ENCODE results near the gene LMCD1.
A peak's percentile ranks its signal among the peaks of the same experiment; 100 is the strongest.

LMCD1 gene

DNA sequence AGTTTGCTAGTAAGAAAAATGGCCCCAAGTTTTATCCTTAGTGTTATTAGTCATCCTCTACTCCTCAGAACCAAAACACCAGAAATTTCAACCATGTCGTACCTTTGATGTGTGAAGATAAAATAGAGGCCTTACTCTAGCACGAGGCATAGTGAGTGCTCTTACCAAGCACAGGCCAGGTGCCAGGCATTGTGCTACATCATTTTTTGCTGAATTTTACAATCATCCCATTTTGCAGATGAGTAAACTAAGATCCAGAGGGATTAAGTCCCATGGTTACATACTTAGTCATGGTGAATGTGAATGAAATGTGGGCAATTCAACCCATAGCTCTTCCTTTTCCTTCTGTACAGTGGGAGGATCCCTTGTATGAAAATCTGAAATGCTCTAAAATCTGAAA is 15.2 kb downstream of the LMCD1 start:
- peaks cover 2% of the 10 kb centered on the region for H3K4me1 ChIP-seq
- H3K4me3 ChIP-seq (ENCODE audit: low read depth, low read length): no peak overlapping the region
- H3K9me3 ChIP-seq (ENCODE audit: control insufficient read depth, low read length): no peaks in the 10 kb centered on the region
- no peak overlapping the region for H2AFZ ChIP-seq
- no peaks in the 10 kb centered on the region for H3K27me3 ChIP-seq (ENCODE audit: control insufficient read depth, insufficient read depth, low read length)
- H3K79me2 ChIP-seq: peaks cover 6% of the 10 kb centered on the region
- no peaks in the 10 kb centered on the region for H3K36me3 ChIP-seq (ENCODE audit: control insufficient read depth, insufficient read depth, low read length)
- peak overlapping the region; percentile 9 for H3K4me2 ChIP-seq (ENCODE audit: low read length)
- H3K27ac ChIP-seq: no peak overlapping the region
- no peak overlapping the region for H3K9ac ChIP-seq
- TF ChIP-seq, protein P1, sequence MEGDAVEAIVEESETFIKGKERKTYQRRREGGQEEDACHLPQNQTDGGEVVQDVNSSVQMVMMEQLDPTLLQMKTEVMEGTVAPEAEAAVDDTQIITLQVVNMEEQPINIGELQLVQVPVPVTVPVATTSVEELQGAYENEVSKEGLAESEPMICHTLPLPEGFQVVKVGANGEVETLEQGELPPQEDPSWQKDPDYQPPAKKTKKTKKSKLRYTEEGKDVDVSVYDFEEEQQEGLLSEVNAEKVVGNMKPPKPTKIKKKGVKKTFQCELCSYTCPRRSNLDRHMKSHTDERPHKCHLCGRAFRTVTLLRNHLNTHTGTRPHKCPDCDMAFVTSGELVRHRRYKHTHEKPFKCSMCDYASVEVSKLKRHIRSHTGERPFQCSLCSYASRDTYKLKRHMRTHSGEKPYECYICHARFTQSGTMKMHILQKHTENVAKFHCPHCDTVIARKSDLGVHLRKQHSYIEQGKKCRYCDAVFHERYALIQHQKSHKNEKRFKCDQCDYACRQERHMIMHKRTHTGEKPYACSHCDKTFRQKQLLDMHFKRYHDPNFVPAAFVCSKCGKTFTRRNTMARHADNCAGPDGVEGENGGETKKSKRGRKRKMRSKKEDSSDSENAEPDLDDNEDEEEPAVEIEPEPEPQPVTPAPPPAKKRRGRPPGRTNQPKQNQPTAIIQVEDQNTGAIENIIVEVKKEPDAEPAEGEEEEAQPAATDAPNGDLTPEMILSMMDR (IDR thresholded peaks at IDR 0.05): no peak

DNA sequence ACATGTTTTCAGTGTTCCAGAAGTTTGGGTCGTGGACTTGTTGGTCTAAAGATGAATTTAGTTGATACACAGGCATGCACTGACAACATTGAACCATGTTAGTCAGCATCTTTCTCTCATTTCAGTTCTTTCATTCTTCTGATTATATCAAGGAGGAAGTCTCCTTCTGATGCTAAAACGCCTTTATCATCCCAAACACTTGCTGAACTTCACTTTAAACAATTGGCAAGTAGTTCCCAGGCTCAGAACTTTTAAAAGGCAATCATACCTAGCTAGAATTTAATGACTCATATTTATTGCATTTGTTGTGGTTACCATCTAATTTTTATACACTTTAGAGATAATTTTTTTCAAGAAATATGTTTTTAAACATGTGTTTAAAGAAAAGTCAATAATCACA is 15.9 kb downstream of the LMCD1 start:
- no peak overlapping the region for H3K9ac ChIP-seq
- no peak overlapping the region for H2AFZ ChIP-seq
- TF ChIP-seq, protein P1 (IDR thresholded peaks at IDR 0.05): no peak
- H3K79me2 ChIP-seq: peaks cover 7% of the 10 kb centered on the region
- H3K4me1 ChIP-seq: peaks cover 2% of the 10 kb centered on the region
- no peaks in the 10 kb centered on the region for H3K27me3 ChIP-seq (ENCODE audit: control insufficient read depth, insufficient read depth, low read length)
- no peaks in the 10 kb centered on the region for H3K9me3 ChIP-seq (ENCODE audit: control insufficient read depth, low read length)
- H3K27ac ChIP-seq: no peak overlapping the region
- no peak overlapping the region for H3K4me3 ChIP-seq (ENCODE audit: low read depth, low read length)
- no peaks in the 10 kb centered on the region for H3K36me3 ChIP-seq (ENCODE audit: control insufficient read depth, insufficient read depth, low read length)
- H3K4me2 ChIP-seq (ENCODE audit: low read length): peak overlapping the region; percentile 2

DNA sequence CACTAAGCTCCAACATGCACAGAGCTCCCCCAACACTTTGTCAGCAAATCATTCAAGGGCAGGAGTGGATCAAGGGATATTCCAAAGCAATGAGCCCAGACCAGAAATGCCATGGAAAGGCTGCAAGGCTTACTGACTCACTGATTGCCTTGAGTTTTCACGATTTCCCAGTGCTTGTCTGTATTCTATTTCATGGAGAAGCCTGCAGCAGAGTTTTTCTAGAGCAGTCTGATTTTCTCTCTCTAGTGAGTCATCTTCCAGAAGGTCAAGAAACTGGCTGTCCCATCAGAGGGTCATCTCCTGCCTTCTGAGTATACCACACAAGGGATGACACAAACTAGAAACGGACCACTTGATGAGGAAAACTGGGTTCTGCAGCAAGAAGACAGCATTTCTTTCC is 16.5 kb downstream of the LMCD1 start:
- H3K9ac ChIP-seq: no peak overlapping the region
- H3K36me3 ChIP-seq (ENCODE audit: control insufficient read depth, insufficient read depth, low read length): no peaks in the 10 kb centered on the region
- H3K9me3 ChIP-seq (ENCODE audit: control insufficient read depth, low read length): no peaks in the 10 kb centered on the region
- H3K4me3 ChIP-seq (ENCODE audit: low read depth, low read length): no peak overlapping the region
- TF ChIP-seq, protein P1 (IDR thresholded peaks at IDR 0.05): no peak
- no peak overlapping the region for H3K4me2 ChIP-seq (ENCODE audit: low read length)
- no peak overlapping the region for H2AFZ ChIP-seq
- no peak overlapping the region for H3K27ac ChIP-seq
- H3K79me2 ChIP-seq: peaks cover 7% of the 10 kb centered on the region
- peaks cover 2% of the 10 kb centered on the region for H3K4me1 ChIP-seq
- H3K27me3 ChIP-seq (ENCODE audit: control insufficient read depth, insufficient read depth, low read length): no peaks in the 10 kb centered on the region

DNA sequence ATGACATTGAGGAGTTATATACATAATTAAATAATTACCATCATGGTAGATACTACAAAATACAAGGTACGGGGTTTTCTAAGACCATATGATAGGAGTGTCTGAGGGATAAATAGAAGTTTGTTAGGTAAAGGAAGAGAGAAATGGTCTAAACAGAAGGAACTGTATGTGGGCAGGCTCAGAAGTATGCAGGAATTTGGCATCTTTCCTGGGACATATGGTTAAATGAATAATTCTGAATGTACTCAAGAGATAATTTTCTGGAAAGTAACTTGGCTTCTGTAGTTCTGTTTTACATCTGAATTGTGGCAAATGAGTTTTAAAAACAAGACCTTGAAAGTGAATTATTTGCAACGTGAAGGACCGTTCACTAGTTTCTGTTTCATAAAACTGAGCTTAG is 17.5 kb downstream of the LMCD1 start:
- peaks cover 11% of the 10 kb centered on the region for H3K79me2 ChIP-seq

More for the DNA sequence above, 17.5 kb downstream of the LMCD1 start:
- Histone ChIP-seq H3K4me1 (peaks cover 2% of the 10 kb centered on the region), H3K4me2 (ENCODE audit: low read length) (no peak overlapping the region), H3K27ac (peak overlapping the region; percentile 17), H3K27me3 (ENCODE audit: control insufficient read depth, insufficient read depth, low read length) (no peaks in the 10 kb centered on the region), H3K9ac (no peak overlapping the region), H2AFZ (no peak overlapping the region), H3K4me3 (ENCODE audit: low read depth, low read length) (no peak overlapping the region), H3K9me3 (ENCODE audit: control insufficient read depth, low read length) (no peaks in the 10 kb centered on the region), H3K36me3 (ENCODE audit: control insufficient read depth, insufficient read depth, low read length) (no peaks in the 10 kb centered on the region)
- TF ChIP-seq, protein P1 (IDR thresholded peaks at IDR 0.05): no peak
